Mesenchymal stem cell (in vitro differentiated cells and primary cell): ENCODE results near the gene AOPEP.

Experiments used
- DNase-seq: peaks from one replicate; pipeline ENCODE4 v3.0.0-alpha.2; 2013
- H2AFZ ChIP-seq: one replicate; pipeline ENCODE4 v1.6.1; 2013; ENCODE audit warnings: low read depth, mild to moderate bottlenecking, control low read depth, inconsistent platforms, low read length, moderate library complexity
- H2AK5ac ChIP-seq: 2 replicates; pipeline ENCODE4 v1.6.1; 2013; ENCODE audit warnings: low read length, moderate library complexity, mild to moderate bottlenecking, inconsistent platforms; ENCODE audit not compliant: severe bottlenecking
- H2BK120ac ChIP-seq: one replicate; pipeline ENCODE4 v1.6.1; 2013; ENCODE audit warnings: low read depth, mild to moderate bottlenecking, inconsistent platforms, low read length, moderate library complexity
- H2BK12ac ChIP-seq, 2 experiments: one replicate each; pipeline ENCODE4 v1.6.1; 2013; ENCODE audit warnings: inconsistent platforms in 2 of 2, low read length in 2 of 2, mild to moderate bottlenecking in 2 of 2, moderate library complexity in 2 of 2, control low read depth in 1 of 2
- H2BK15ac ChIP-seq: one replicate; pipeline ENCODE4 v1.6.1; 2013; ENCODE audit warnings: mild to moderate bottlenecking, low read depth, inconsistent platforms; ENCODE audit not compliant: poor library complexity, severe bottlenecking
- H2BK5ac ChIP-seq: 2 replicates; pipeline ENCODE4 v1.6.1; 2013; ENCODE audit warnings: low read depth, mild to moderate bottlenecking, low read length, control low read depth, inconsistent platforms; ENCODE audit not compliant: poor library complexity, severe bottlenecking
- H3K14ac ChIP-seq, 2 experiments: one replicate each; pipeline ENCODE4 v1.6.1; 2013; ENCODE audit warnings: inconsistent platforms in 2 of 2, low read length in 2 of 2, control low read depth in 1 of 2, mild to moderate bottlenecking in 1 of 2, moderate library complexity in 1 of 2
- H3K18ac ChIP-seq, 2 experiments: one replicate each; pipeline ENCODE4 v1.6.1; 2013; ENCODE audit warnings: inconsistent platforms in 2 of 2, low read length in 2 of 2, control low read depth in 1 of 2, low read depth in 1 of 2, mild to moderate bottlenecking in 1 of 2
- H3K23ac ChIP-seq, 2 experiments: one replicate each; pipeline ENCODE4 v1.6.1; 2013; ENCODE audit warnings: inconsistent platforms in 2 of 2, low read length in 2 of 2, mild to moderate bottlenecking in 2 of 2, moderate library complexity in 2 of 2, control low read depth in 1 of 2
- H3K27ac ChIP-seq: 2 replicates; pipeline ENCODE4 v1.5.1; 2013; ENCODE audit warnings: mild to moderate bottlenecking, moderate library complexity, low read length, control low read depth, inconsistent platforms; ENCODE audit not compliant: poor library complexity, severe bottlenecking
- H3K27me3 ChIP-seq, 2 experiments: 2 replicates each; pipeline versions ENCODE4 v1.6.1 to v1.7.0; 2013; ENCODE audit warnings: low read length in 2 of 2, mild to moderate bottlenecking in 2 of 2, moderate library complexity in 2 of 2, control low read depth in 1 of 2, inconsistent platforms in 1 of 2; ENCODE audit not compliant: control insufficient read depth in 1 of 2, insufficient read depth in 1 of 2
- H3K36me3 ChIP-seq, 2 experiments: 2 replicates each; pipeline versions ENCODE4 v1.6.1 to v1.7.0; 2013; ENCODE audit warnings: low read length in 2 of 2, control low read depth in 1 of 2, inconsistent platforms in 1 of 2, low read depth in 1 of 2, mild to moderate bottlenecking in 1 of 2; ENCODE audit not compliant: insufficient read depth in 2 of 2, control insufficient read depth in 1 of 2
- H3K4ac ChIP-seq, 2 experiments: one replicate each; pipeline ENCODE4 v1.6.1; 2013; ENCODE audit warnings: inconsistent platforms in 2 of 2, low read length in 2 of 2, mild to moderate bottlenecking in 2 of 2, moderate library complexity in 2 of 2, control low read depth in 1 of 2, low read depth in 1 of 2
- H3K4me1 ChIP-seq: 2 replicates; pipeline ENCODE4 v1.6.1; 2013; ENCODE audit warnings: low read depth, low read length, control low read depth; ENCODE audit not compliant: control insufficient read depth, insufficient read depth
- H3K4me2 ChIP-seq: 2 replicates; pipeline ENCODE4 v1.6.1; 2013; ENCODE audit warnings: low read length, mild to moderate bottlenecking, inconsistent platforms; ENCODE audit not compliant: poor library complexity, severe bottlenecking
- H3K4me3 ChIP-seq, 2 experiments: 2 replicates each; pipeline versions ENCODE4 v1.5.1 to v1.7.0; 2013; ENCODE audit warnings: low read length in 2 of 2, mild to moderate bottlenecking in 2 of 2, control low read depth in 1 of 2, low read depth in 1 of 2; ENCODE audit not compliant: insufficient read depth in 1 of 2
- H3K79me1 ChIP-seq: replicated peaks from 2 replicates; pipeline ENCODE4 v1.6.1; 2013; ENCODE audit warnings: mild to moderate bottlenecking, control low read depth, low read length, inconsistent platforms; ENCODE audit not compliant: poor library complexity, severe bottlenecking
- H3K9ac ChIP-seq: 2 replicates; pipeline ENCODE4 v1.7.0; 2013; ENCODE audit warnings: mild to moderate bottlenecking, low read length, moderate library complexity
- H3K9me3 ChIP-seq: 2 replicates; pipeline ENCODE4 v1.7.0; 2013; ENCODE audit warnings: mild to moderate bottlenecking, low read length; ENCODE audit not compliant: control insufficient read depth
- H4K8ac ChIP-seq: one replicate; pipeline ENCODE4 v1.6.1; 2013; ENCODE audit warnings: inconsistent platforms, mild to moderate bottlenecking, low read length, moderate library complexity
- H4K91ac ChIP-seq: one replicate; pipeline ENCODE4 v1.6.1; 2013; ENCODE audit warnings: mild to moderate bottlenecking, low read length, inconsistent platforms
- WGBS: methylation state at CpG from one replicate; pipeline ENCODE4 v1.1.7; 2013; ENCODE audit warnings: mixed read lengths; 5-methylcytosine and 5-hydroxymethylcytosine counted together

Gene AOPEP

DNA sequence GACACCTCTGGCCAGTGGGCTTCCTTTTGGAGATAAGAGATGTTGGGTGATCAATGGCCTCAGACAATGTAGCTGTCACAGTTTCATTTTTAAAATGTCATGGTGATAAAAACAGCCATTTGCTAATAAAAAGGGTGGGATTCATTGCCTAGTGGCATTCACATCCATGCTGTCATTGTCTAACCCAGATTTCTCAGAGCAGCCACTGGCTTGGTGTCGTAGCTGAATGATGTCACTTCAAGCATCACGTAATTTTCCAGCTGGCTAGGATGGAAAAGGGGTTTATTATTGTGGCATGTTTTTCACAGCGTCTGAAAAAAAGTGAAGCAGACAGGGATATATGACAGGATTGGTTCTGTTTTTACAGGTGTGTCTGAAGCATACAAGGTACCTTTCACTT is 184.7 kb downstream of the AOPEP start:
- Histone ChIP-seq H3K36me3 (peaks cover 0 to 4% of the 10 kb centered on the region in 2 experiments), H3K9me3 (no peaks in the 10 kb centered on the region), H3K4ac (no peak overlapping the region), H3K79me1 (peaks cover 20% of the 10 kb centered on the region), H3K18ac (no peak overlapping the region), H3K4me1 (peaks cover 32% of the 10 kb centered on the region), H2AFZ (no peak overlapping the region), H2BK15ac (no peak overlapping the region), H4K91ac (no peak overlapping the region), H3K14ac (no peak overlapping the region), H2BK120ac (no peak overlapping the region), H3K23ac (no peak overlapping the region), H4K8ac (no peak overlapping the region), H2AK5ac (peak overlapping the region; percentile 62), H3K27me3 (no peaks in the 10 kb centered on the region), H3K4me2 (no peak overlapping the region), H2BK12ac (no peak overlapping the region), H2BK5ac (no peak overlapping the region), H3K4me3 (no peak overlapping the region), H3K9ac (no peak overlapping the region), H3K27ac (peak overlapping the region; percentile 30)
- 85% methylated on average over 3 of the region's 3 CpGs for WGBS
- DNase-seq: no peak

DNA sequence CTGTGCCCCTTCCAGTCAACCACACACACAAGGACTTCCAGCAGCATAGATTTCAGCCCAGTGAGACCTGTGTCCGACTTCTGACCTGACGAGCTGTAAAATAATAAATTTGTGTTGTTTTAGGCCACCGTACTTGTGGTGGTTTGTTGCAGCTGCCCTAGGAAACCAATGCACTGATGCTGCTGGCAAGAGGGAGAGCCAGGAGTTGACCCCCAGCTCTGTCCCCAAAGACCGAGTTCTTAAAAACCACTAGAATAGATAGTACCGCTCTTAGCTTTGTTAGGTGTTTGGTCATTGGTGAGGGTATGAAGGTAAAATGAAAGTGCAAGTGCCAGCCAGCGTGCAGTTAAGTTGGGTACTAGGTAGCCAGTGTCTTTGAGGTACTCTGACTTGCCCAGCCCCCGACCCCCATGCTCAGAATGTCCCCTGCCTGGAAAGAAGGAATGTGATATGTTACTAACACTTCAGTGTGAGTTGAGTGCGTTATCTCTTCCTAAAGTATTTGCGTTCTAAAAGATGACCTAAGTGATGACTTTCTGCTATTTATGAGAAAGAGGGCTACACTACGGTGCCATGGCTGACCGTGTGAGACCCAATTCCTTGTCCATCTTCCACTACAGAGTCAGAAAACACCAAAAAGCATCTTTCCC is 185.6 kb downstream of the AOPEP start:
- H3K9ac ChIP-seq: no peak overlapping the region
- peak overlapping the region; percentile 98 for H2AK5ac ChIP-seq
- peak overlapping the region; percentile 36 for H2BK5ac ChIP-seq
- no peak for DNase-seq
- peaks cover 0 to 4% of the 10 kb centered on the region in 2 experiments for H3K36me3 ChIP-seq
- no peak overlapping the region for H2BK120ac ChIP-seq
- no peak overlapping the region for H4K91ac ChIP-seq
- no peak overlapping the region for H3K4me3 ChIP-seq
- peaks cover 21% of the 10 kb centered on the region for H3K79me1 ChIP-seq
- 82% methylated on average over 11 of the region's 11 CpGs for WGBS
- H3K27ac ChIP-seq: peak overlapping the region; percentile 79
- no peak overlapping the region for H2BK15ac ChIP-seq
- H3K4me2 ChIP-seq: no peak overlapping the region
- no peaks in the 10 kb centered on the region for H3K27me3 ChIP-seq
- H3K14ac ChIP-seq: no peak overlapping the region
- H2BK12ac ChIP-seq: peak overlapping the region in 1 of 2 experiments; percentile 45
- no peak overlapping the region for H3K23ac ChIP-seq
- H3K4me1 ChIP-seq: peaks cover 32% of the 10 kb centered on the region
- no peaks in the 10 kb centered on the region for H3K9me3 ChIP-seq
- H4K8ac ChIP-seq: no peak overlapping the region
- H2AFZ ChIP-seq: no peak overlapping the region
- peak overlapping the region in 1 of 2 experiments; percentile 1 for H3K4ac ChIP-seq
- H3K18ac ChIP-seq: no peak overlapping the region

DNA sequence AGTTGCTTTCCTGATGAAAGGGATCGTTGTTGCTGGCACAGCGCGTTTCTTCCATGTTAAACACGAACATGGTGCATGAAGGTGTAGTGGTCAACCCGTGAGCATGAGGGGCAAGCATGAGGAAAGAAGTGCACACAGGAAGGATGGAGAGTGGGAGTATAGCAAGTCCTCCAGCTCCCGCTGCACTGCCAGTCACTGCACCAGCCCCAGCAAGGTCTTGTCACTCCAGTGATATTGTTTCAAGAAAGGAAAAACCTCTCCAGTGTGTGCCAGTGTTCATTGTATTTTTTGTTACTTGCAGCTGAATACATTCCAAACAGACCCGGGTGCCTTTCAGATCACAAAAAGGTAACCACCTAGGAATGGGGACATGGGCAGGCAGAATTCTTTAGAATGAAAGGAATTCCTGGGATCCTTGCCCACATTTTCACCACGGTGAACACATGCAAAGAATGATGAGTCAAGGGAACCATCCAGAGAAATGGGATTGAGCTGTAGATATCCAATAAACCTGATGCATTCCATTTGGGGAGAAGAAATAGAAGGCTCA is 186.3 kb downstream of the AOPEP start:
- H4K91ac ChIP-seq: peak overlapping the region; percentile 5
- H2AFZ ChIP-seq: no peak overlapping the region
- no peak overlapping the region for H4K8ac ChIP-seq
- H3K9ac ChIP-seq: no peak overlapping the region
- H2BK5ac ChIP-seq: peak overlapping the region; percentile 19
- peak; percentile 37 for DNase-seq
- 70% methylated on average over 8 of the region's 8 CpGs for WGBS
- peak overlapping the region in 1 of 2 experiments; percentile 73 for H3K14ac ChIP-seq
- H3K27me3 ChIP-seq: no peaks in the 10 kb centered on the region
- no peak overlapping the region for H2BK15ac ChIP-seq
- peak overlapping the region in 1 of 2 experiments; percentile 59 for H2BK12ac ChIP-seq
- H3K18ac ChIP-seq: peak overlapping the region in 1 of 2 experiments; percentile 5
- H3K4me3 ChIP-seq: no peak overlapping the region
- peaks cover 0 to 4% of the 10 kb centered on the region in 2 experiments for H3K36me3 ChIP-seq
- no peaks in the 10 kb centered on the region for H3K9me3 ChIP-seq
- peak overlapping the region; percentile 24 for H2AK5ac ChIP-seq
- no peak overlapping the region for H2BK120ac ChIP-seq
- no peak overlapping the region for H3K4me2 ChIP-seq
- H3K4ac ChIP-seq: peak overlapping the region in 1 of 2 experiments; percentile 1
- H3K79me1 ChIP-seq: peaks cover 19% of the 10 kb centered on the region
- peak overlapping the region; percentile 79 for H3K27ac ChIP-seq
- H3K23ac ChIP-seq: no peak overlapping the region
- H3K4me1 ChIP-seq: peaks cover 28% of the 10 kb centered on the region

DNA sequence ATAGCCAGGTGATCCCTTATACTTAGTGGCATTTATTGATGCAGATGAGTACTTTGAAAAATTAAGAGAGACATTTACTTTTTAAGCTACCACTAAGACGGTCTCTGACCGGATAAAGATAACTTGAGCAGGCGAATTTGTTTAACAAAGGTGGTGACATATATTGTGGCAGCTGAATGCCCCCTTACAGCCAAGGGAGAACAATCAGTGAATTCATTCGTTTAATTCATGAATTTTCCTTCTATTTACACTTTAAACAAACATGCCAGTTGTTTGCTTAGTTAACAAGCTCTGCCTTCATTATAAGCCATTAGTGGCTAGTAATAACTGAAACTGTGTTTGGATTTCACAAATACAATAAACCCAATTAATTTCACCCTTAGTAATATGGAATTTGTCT is 187.1 kb downstream of the AOPEP start:
- Histone ChIP-seq H2AK5ac (no peak overlapping the region), H2BK12ac (no peak overlapping the region), H3K9me3 (no peaks in the 10 kb centered on the region), H4K91ac (no peak overlapping the region), H2AFZ (no peak overlapping the region), H3K23ac (no peak overlapping the region), H3K4ac (no peak overlapping the region), H3K4me1 (peaks cover 28% of the 10 kb centered on the region), H3K27ac (peak overlapping the region; percentile 67), H3K36me3 (peaks cover 0 to 4% of the 10 kb centered on the region in 2 experiments), H3K18ac (no peak overlapping the region), H3K9ac (peak overlapping the region; percentile 19), H3K79me1 (peaks cover 19% of the 10 kb centered on the region), H2BK120ac (no peak overlapping the region), H3K27me3 (no peaks in the 10 kb centered on the region), H2BK5ac (no peak overlapping the region), H2BK15ac (no peak overlapping the region), H3K4me3 (no peak overlapping the region), H4K8ac (no peak overlapping the region), H3K14ac (no peak overlapping the region), H3K4me2 (no peak overlapping the region)
- WGBS: 100% methylated on average over 3 of the region's 4 CpGs
- no peak for DNase-seq
